ENCODE results near the gene SH3YL1. TPM values are rescaled to one million over a fixed set of nuclear protein-coding genes. Genes with fewer than 3 reads are reported as not detected.

SH3YL1 gene, protein sequence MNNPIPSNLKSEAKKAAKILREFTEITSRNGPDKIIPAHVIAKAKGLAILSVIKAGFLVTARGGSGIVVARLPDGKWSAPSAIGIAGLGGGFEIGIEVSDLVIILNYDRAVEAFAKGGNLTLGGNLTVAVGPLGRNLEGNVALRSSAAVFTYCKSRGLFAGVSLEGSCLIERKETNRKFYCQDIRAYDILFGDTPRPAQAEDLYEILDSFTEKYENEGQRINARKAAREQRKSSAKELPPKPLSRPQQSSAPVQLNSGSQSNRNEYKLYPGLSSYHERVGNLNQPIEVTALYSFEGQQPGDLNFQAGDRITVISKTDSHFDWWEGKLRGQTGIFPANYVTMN
- 18.1 and 25.3 TPM in 2 replicates for total RNA-seq (2012; rRNA removed)
- 15.5 and 21.2 TPM in 2 replicates for polyA plus RNA-seq (2012; rRNA removed)
- 4.0 and 11.3 TPM in 2 replicates for polyA plus RNA-seq (2012; cell fraction: cytosol; rRNA removed)
- polyA plus RNA-seq (2012; cell fraction: nucleus; rRNA removed; ENCODE audit: low replicate concordance) = 24.3 and 117 TPM in 2 replicates
- Bru-seq, nascent RNA = percentile 79 among the genes with signal in this experiment
- BruChase-seq, experiment 1, labeled RNA remaining after a 6-hour chase = percentile 91 among the genes with signal in this experiment
- percentile 95 among the genes with signal in this experiment for BruChase-seq, experiment 2, labeled RNA remaining after a 2-hour chase
- long read RNA-seq, transcript SH3YL1-204 (11 exons, 1,279 nt) = major isoform, 5 of 19 reads
- long read RNA-seq, partial matches to known transcripts = 1 of 19 reads
- long read RNA-seq, other reads (novel, unspliced or antisense) = 13 of 19 reads

DNA sequence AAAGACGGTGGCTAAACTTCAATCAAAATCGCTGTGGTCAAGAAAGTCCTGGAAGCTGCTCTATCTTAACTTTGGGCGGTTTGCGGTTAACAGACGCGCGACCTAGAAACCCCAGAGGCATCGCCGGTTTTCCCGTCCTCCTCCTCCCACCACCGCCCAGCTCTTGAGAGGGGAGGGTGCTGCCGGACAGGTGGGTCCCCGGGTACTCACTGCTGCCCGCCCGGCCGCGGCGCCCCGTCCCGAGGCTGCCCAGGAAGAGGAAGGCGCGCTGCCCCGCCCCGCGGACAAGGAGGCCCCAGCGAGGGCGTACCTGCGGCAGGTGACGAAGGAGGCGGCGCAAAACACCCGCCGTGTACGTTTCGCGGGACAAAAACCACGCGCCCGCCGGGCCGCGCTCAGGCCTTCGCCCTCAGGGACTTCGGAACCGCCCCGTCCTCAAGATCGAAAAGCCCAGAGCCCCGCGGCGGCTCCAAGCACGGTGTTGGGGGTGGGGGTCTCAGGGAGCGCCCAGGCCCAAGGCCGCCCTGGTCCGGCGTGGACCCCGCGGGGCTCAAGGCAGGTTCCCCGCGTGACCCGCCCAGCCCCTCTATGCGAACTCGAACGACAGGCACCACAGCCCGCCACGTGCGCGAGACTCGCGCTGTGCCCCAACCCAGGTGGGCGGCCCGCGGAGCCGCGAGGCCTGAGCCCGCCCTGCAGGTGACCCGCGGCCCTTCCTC is at the start of gene SH3YL1:
Gene SH3YL1, minus strand, starts transcription at position 259 of the 719 bp plus-strand sequence. Its CDS starts 48 bp downstream, at position 211.
- Histone ChIP-seq H3K4me1 (ENCODE audit: control insufficient read depth, insufficient read depth, low read length) (peaks cover 12% of the 10 kb centered on the region), H2BK5ac (ENCODE audit: low read depth, low read length, poor library complexity, severe bottlenecking) (peak within 1 kb of the TSS; percentile 95), H3K9me3 (ENCODE audit: control insufficient read depth, insufficient read depth, low read length) (no peaks in the 10 kb centered on the region), H2BK15ac (ENCODE audit: low read depth, low read length) (no peak within 1 kb of the TSS), H3K27ac (ENCODE audit: insufficient read depth, low read length) (peak within 1 kb of the TSS; percentile 95), H3K23ac (ENCODE audit: low read depth, low read length) (peak within 1 kb of the TSS; percentile 96), H3K4ac (ENCODE audit: low read depth, low read length) (peak within 1 kb of the TSS; percentile 97), H2AK5ac (ENCODE audit: low read depth, low read length) (no peak within 1 kb of the TSS; the same call in 1 of the 2 replicates), H4K91ac (ENCODE audit: insufficient read depth, low read depth, low read length) (peak within 1 kb of the TSS; percentile 98), H4K8ac (ENCODE audit: low read depth in 2 of 2, low read length in 2 of 2) (peak within 1 kb of the TSS; percentile 74 to 99), H3K4me3 (ENCODE audit: insufficient read depth, low read depth, low read length) (peak within 1 kb of the TSS; percentile 98), H3K9ac (ENCODE audit: low read depth, low read length) (peak within 1 kb of the TSS; percentile 99), H3K4me2 (ENCODE audit: low read depth, low read length) (peak within 1 kb of the TSS; percentile 92), H3K9me1 (ENCODE audit: insufficient read depth, low read length) (peaks cover 3% of the 10 kb centered on the region), H3K14ac (replicated peaks; ENCODE audit: low read depth, low read length) (peak within 1 kb of the TSS; percentile 99), H2BK120ac (ENCODE audit: low read depth, low read length) (no peak within 1 kb of the TSS), H2BK20ac (ENCODE audit: low read depth, low read length) (no peak within 1 kb of the TSS), H4K20me1 (ENCODE audit: insufficient read depth, low read length) (peaks cover 21% of the 10 kb centered on the region; the same call in 1 of the 2 replicates), H3K79me1 (ENCODE audit: low read depth in 1 of 2, low read length in 2 of 2) (peaks cover 16 to 37% of the 10 kb centered on the region in 2 experiments), H3K27me3 (ENCODE audit: control insufficient read depth, insufficient read depth, low read length) (no peaks in the 10 kb centered on the region), H3K18ac (ENCODE audit: low read depth, low read length) (peak within 1 kb of the TSS; percentile 95), H3K56ac (ENCODE audit: extremely low read depth, insufficient read depth, low read length) (no peak within 1 kb of the TSS), H2AFZ (replicated peaks; ENCODE audit: low read length, poor library complexity) (peak within 1 kb of the TSS; percentile 96), H4K5ac (ENCODE audit: low read depth, low read length) (peak within 1 kb of the TSS; percentile 100), H2AK9ac (replicated peaks; ENCODE audit: low read depth, low read length, poor library complexity) (peak within 1 kb of the TSS; percentile 92), H3K36me3 (ENCODE audit: control insufficient read depth, insufficient read depth, low read length) (no peaks in the 10 kb centered on the region; the same call in 1 of the 2 replicates)
- in situ Hi-C loops (cut with MboI; ENCODE audit: low sequenced_read_pairs) = no loop called here
- POLR2A ChIA-PET (ENCODE audit: unreplicated experiment) = interaction anchor here (0.5 kb wide), 1 partner anchor 22 kb away, joined by 3 read pairs; no protein-coding TSS in a partner anchor
- TF ChIP-seq POLR2A (IDR thresholded peaks at IDR 0.05; ENCODE audit: low read depth, low read length) (no peak), SMC3 (IDR thresholded peaks at IDR 0.05; ENCODE audit: low read depth, low read length) (no peak), RCOR1 (IDR thresholded peaks at IDR 0.05; ENCODE audit: insufficient replicate concordance, low read length) (no peak), CEBPB (IDR thresholded peaks at IDR 0.05; ENCODE audit: low read depth, low read length) (no peak), FOS (IDR thresholded peaks at IDR 0.05; ENCODE audit: low read depth, low read length) (no peak), CHD1 (IDR thresholded peaks at IDR 0.05; ENCODE audit: low read depth, low read length) (no peak)
- TF ChIP-seq, protein P1, sequence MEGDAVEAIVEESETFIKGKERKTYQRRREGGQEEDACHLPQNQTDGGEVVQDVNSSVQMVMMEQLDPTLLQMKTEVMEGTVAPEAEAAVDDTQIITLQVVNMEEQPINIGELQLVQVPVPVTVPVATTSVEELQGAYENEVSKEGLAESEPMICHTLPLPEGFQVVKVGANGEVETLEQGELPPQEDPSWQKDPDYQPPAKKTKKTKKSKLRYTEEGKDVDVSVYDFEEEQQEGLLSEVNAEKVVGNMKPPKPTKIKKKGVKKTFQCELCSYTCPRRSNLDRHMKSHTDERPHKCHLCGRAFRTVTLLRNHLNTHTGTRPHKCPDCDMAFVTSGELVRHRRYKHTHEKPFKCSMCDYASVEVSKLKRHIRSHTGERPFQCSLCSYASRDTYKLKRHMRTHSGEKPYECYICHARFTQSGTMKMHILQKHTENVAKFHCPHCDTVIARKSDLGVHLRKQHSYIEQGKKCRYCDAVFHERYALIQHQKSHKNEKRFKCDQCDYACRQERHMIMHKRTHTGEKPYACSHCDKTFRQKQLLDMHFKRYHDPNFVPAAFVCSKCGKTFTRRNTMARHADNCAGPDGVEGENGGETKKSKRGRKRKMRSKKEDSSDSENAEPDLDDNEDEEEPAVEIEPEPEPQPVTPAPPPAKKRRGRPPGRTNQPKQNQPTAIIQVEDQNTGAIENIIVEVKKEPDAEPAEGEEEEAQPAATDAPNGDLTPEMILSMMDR (conservative IDR thresholded peaks at IDR 0.05; ENCODE audit: low read depth, low read length) = no peak
- TF ChIP-seq, protein P2, sequence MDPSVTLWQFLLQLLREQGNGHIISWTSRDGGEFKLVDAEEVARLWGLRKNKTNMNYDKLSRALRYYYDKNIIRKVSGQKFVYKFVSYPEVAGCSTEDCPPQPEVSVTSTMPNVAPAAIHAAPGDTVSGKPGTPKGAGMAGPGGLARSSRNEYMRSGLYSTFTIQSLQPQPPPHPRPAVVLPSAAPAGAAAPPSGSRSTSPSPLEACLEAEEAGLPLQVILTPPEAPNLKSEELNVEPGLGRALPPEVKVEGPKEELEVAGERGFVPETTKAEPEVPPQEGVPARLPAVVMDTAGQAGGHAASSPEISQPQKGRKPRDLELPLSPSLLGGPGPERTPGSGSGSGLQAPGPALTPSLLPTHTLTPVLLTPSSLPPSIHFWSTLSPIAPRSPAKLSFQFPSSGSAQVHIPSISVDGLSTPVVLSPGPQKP (IDR thresholded peaks at IDR 0.05; ENCODE audit: borderline replicate concordance, low read depth, low read length) = no peak
- dilution Hi-C loops (cut with HindIII; ENCODE audit: low sequenced_read_pairs, unreplicated experiment) = no loop called here
- WGBS, 2 experiments (ENCODE audit: extremely low coverage in 2 of 2, insufficient read length in 1 of 2) = 2% methylated on average over 11 of the region's 77 CpGs; no CpG with 5 or more reads in 1 of the 2 experiments
- DNase-seq (no peak), ATAC-seq (ENCODE audit: low read depth) (peak; percentile 1)
- intact Hi-C loops (cut with micrococcal nuclease) = loop anchor here (1.0 to 5.0 kb wide), 2 partner anchors 26 to 413 kb away; partner anchors contain the start of gene TMEM18
- CTCF ChIA-PET = no interaction called here
- BruUV-seq (replicated peaks) = no TSS peak

Measured in IMR-90 (cell line).